GM12891 (cell line): ENCODE results near the gene ERGIC3.

Experiments
- DNase-seq: peaks from one replicate; pipeline ENCODE4 v3.0.0; 2011; ENCODE audit warnings: low spot score; ENCODE audit not compliant: insufficient read length
- FAIRE-seq: peaks from 2 replicates; lab custom pipeline; 2011; peaks lifted over from hg19 to GRCh38; lab: Jason Lieb, UNC
- PAX5 ChIP-seq: IDR thresholded peaks from 2 replicates; pipeline ENCODE4 v1.6.1; 2011; ENCODE audit warnings: low read length, moderate library complexity, mild to moderate bottlenecking; ENCODE audit not compliant: insufficient read depth, severe bottlenecking
- POLR2A ChIP-seq: IDR thresholded peaks from 2 replicates; pipeline ENCODE4 v1.6.1; 2011; ENCODE audit warnings: low read depth, low read length, control low read depth
- POLR2AphosphoS5 ChIP-seq: IDR thresholded peaks from 2 replicates; pipeline ENCODE4 v1.6.1; 2011; ENCODE audit warnings: low read depth, low read length, control low read depth
- POU2F2 ChIP-seq: IDR thresholded peaks from 2 replicates; pipeline ENCODE4 v1.6.1; 2011; ENCODE audit warnings: low read depth, mild to moderate bottlenecking, control low read depth, low read length, moderate library complexity
- SPI1 ChIP-seq: IDR thresholded peaks from 2 replicates; pipeline ENCODE4 v1.6.1; 2011; ENCODE audit warnings: low read depth, low read length, control low read depth
- TAF1 ChIP-seq: IDR thresholded peaks from 2 replicates; pipeline ENCODE4 v1.6.1; 2011; ENCODE audit warnings: low read depth, low read length, control low read depth

Gene ERGIC3

DNA sequence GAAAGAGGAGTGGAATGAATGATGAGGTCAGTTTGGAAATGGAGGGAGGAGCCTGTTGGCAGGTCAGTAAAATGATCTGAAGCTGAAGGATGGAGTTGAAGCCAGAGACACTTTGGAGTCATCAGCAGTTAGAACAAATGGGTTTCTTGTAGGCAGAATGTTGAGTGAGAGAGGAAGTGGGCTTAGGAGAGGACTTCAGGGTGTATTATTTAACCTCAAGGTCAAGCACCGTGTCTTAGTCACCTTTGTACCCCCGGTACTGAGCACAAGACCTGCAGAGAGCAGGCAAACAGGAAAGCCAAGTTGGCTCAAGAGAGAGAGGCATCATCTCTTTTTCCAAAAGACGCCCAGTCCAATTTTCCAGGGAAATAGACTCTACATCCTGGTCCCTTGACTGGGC is 35.7 kb upstream of the ERGIC3 start:
- DNase-seq, result no peak
- TF ChIP-seq POLR2AphosphoS5 (no peak), POU2F2 (no peak), SPI1 (peak; percentile 42; the same call in 1 of the 2 replicates)
- FAIRE-seq, result peak; percentile 31

DNA sequence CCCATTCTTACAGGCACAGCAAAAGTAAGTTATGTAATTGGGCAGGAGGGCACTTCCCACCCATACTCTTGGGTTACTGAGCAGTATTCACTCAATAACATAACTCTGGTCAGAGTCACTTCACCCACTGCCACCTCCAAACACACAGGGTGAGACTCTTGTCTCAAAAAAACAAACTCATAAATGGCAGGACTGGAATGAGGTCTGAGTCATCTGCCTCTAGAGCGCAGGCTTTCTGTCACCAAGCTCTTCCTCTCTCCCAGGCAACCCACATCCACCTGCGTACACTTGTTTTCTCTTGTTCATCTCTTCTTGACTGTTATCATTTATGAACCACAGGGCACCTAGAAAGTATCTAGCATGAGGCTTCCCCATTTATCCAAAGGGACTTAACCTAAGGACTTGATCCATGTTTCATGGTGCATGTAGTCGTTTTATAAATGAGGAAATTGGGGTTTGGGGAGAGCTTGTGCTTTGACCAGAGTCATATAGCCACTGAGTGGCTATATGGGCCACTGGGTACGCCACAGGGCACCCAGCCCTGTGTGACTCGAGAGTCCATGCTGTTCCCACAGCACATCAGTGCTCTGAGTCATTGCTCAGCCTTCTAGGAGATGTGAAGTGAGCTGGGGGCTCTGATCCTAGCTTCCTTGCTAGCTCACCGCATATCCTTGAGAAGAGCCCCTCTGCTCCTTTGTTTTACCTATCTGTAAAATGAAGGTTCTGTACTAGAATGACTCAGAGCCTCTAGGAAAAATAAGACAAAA is 34.8 kb upstream of the ERGIC3 start:
- DNase-seq (no peak), FAIRE-seq (no peak)
- TF ChIP-seq TAF1 (no peak), POLR2AphosphoS5 (no peak), POLR2A (no peak), POU2F2 (no peak), SPI1 (no peak), PAX5 (no peak)

DNA sequence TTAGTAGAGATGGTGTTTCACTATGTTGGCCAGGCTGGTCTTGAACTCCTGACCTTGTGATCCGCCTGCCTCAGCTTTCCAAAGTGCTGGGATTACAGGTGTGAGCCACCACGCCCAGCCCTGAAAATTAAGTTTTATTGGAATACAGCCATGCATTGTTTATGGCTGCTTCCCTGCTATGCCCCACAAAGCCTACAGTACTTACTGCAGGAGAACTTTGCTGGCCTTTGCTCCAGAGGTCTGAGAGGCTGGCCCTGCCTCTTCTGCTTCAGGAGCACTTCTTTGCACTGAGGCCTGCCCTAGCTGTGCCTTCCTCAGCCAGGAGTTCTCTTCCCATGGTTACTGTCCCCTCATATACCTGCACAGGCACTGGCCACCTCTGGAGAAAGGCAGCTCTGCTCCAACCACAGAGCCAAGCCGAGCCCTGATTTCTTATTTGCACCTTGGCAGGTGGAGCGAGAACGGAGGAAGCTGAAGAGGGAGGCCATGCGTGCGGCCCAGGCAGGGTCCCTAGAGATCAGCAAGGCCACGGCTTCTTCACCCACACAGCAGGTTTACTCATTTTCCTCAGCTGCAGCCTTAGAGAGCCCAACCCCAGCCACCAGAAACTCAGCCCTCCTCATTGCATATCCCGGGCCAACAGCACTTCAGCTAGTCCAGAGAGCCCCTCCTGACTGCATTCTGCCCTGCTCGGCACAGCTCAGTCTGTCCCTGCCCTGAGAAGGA is 33.2 kb upstream of the ERGIC3 start:
- TF ChIP-seq POLR2AphosphoS5, result no peak
- TF ChIP-seq SPI1, result no peak
- no peak for TF ChIP-seq TAF1
- no peak for TF ChIP-seq PAX5
- no peak for TF ChIP-seq POLR2A
- TF ChIP-seq POU2F2, result no peak
- no peak for FAIRE-seq

DNA sequence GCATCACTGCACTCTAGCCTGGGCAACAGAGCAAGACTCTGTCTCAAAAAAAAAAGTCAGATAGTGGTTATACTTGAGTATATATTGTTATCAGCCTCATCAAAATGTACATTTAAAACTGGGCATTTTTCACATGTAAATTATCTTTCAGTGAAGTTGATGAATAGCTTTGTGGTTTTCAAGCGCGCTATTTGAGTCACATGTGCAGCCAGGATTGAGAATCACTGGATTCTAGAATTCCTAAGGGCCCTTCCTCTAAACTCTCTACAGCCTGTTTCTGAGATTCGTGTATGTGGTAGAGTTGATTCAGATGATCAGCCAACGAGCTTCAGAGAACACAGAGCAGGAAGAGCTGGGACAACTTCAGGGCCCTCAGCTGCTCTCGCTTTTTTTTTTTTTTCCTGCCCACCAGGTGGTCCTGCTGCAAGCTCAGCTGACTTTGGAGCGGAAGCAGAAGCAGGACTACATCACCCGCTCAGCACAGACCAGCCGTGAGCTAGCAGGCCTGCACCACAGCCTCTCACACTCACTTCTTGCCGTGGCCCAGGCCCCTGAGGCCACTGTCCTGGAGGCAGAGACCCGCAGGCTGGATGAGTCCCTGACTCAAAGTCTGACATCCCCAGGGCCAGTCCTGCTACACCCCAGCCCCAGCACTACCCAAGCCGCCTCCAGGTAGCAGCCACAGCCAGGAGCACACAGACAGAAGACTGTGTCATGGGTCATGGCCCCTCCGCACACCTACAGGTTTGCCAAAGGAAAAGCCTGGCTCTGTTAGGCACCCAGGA is 30.7 kb upstream of the ERGIC3 start:
- no peak for DNase-seq
- no peak for TF ChIP-seq TAF1
- no peak for TF ChIP-seq SPI1
- TF ChIP-seq PAX5, result no peak
- no peak for TF ChIP-seq POLR2AphosphoS5
- no peak for TF ChIP-seq POLR2A
- TF ChIP-seq POU2F2, result no peak
- FAIRE-seq, result no peak

More for the DNA sequence above, 33.2 kb upstream of the ERGIC3 start:
- DNase-seq, result no peak

DNA sequence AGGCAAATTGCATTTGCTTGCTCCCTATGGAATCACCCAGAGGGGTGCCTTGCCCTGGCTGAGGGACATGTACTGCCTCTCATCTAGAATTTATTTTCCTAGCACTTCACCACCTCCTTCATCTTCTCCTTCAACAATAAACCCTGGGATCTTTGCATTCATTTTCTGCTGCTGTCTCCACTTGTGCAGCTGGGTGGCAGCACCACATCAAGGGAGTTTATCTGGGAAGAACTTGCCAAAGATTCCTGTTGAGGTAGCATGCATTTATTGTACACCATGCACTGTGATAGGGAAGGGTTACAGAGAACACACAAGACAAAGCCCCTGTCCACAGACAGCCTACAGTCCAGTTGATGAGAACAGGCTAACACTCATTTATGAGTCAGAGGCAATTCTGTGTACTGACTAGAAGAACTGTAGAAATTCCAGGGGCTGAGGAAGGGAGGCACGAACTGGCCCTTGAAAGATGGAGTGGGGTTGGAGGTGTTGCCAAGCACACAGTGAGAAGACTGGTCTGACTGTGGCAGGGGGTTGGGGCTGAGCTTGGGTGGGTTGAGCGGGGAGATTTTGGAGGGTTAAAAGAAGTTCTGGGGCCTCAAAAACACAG is 30.0 kb upstream of the ERGIC3 start:
- DNase-seq (no peak), FAIRE-seq (no peak)
- TF ChIP-seq POLR2AphosphoS5 (no peak), SPI1 (no peak), POU2F2 (no peak), PAX5 (no peak), POLR2A (no peak), TAF1 (no peak)

DNA sequence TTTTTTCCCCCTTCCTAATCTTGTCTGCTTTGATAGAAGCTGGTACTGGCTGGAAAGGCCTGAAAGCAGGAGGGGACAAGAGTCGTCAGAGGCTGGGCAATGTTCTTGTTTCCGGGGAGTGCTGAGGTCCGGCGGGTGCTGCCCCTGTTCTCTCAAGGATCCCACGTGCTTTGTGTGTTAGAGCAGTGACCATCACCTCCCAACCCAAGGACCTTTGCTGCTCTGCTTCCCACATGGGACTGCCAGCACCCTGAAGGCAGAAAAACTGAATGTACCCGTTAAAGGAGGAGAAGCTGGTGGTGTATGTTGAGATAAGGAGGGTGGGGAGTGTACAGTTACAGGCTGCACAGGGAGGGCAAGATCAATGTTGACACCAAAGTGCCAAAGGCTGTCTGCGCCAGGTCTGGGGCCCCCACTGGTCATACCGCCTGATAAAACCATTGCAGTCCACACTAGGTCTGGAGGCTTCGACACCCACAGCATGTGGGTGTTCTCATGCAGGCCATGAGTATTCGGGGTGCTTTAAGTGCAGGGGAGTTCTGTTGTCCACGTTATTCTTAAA is 27.4 kb upstream of the ERGIC3 start:
- FAIRE-seq, result no peak
- TF ChIP-seq POLR2AphosphoS5 (0 out of 2 replicates have a peak, but pooled peaks have one; percentile 21), TAF1 (no peak)
- no peak for DNase-seq

DNA sequence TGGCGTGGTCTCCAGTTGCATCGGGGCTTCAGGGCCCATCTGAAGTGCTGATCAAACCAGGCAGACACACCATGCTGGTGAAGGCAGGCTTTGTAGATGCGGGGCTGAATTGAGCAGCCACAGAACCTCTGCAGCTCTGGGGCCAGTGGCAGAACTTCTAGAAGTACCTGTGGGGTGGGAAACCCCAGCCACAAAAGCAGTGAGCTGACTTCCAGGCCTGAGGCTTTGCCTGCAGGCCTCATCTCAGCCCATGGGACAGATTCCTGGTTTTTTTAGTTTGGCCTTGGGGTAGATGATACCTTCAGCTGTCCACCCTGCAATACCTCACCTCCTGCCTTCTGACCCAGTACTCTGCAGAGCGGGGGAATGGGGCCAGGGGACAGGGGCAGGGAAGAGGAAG is 26.5 kb upstream of the ERGIC3 start:
- DNase-seq (no peak), FAIRE-seq (no peak)
- TF ChIP-seq POLR2A, result no peak
- no peak for TF ChIP-seq PAX5
- no peak for TF ChIP-seq TAF1
- TF ChIP-seq SPI1, result no peak

DNA sequence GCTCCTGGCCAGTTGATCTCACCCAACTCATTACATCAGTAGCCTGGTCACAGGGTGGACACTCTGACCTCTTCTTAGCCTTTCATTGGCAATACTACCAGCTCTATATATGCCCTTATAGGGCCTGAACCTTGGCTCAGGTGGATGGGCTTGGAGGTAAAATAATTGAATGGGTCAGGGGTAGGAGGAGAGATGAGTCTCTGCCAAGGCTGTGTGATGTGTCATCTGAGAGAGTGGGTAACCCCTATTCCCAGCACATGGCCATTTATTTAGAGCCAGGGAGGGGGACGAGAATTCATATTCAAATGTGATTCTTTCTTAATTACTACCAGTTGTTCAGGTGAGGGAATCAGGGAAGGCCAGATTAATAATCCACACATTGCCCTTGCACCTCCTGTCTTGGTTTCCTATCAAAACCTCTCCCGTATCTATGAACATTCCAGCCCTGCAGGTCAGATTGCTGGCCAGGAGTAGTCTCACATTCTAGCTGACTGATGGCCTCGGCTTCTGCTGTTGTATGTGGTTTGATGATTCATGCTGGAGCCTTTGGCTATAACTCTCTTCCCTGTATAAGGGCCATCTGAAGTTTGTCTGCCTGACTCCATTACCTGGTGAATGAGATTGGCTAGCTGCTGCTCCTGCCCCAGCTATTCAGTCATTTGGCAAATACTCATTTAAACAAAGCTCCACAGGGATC is 25.8 kb upstream of the ERGIC3 start:
- FAIRE-seq (no peak), DNase-seq (no peak)
- TF ChIP-seq SPI1, result no peak
- TF ChIP-seq PAX5, result no peak
- no peak for TF ChIP-seq POLR2A
- TF ChIP-seq POLR2AphosphoS5, result no peak
- no peak for TF ChIP-seq POU2F2
- TF ChIP-seq TAF1, result no peak
